RWPE1 (cell line): ENCODE data around the gene VEZT.

ENCODE experiments used
- CTCF ChIA-PET: fragments of 350-600 bp; sonication (Branson Sonifier 250); formaldehyde crosslinking; extraction: SDS; loops from one replicate; lab custom pipeline; 2021; lab: Yijun Ruan, JAX
- POLR2A ChIA-PET: fragments of 400-600 bp; formaldehyde crosslinking; extraction: SDS; loops from one replicate; lab custom pipeline; 2020; ENCODE audit warnings: antibody characterized with exemption; ENCODE audit not compliant: low non-redundant PET; lab: Yijun Ruan, JAX
- DNase-seq: peaks from one replicate; pipeline ENCODE4 v3.0.0; 2012; ENCODE audit warnings: low spot score
- H3K27ac ChIP-seq: fragments of 450-650 bp; 2 replicates; pipeline ENCODE4 v1.5.1; 2017
- CTCF ChIP-seq: fragments of 450-650 bp; conservative IDR thresholded peaks from 2 replicates; pipeline ENCODE4 v1.5.1; 2017; ENCODE audit warnings: low read depth, mild to moderate bottlenecking

VEZT gene

GRCh38 chr12:95218150-95219133 is 835 bp downstream of the VEZT start:
- POLR2A ChIA-PET: interaction anchor here (1.0 kb wide), 1 partner anchor 102 kb away, joined by 5 read pairs; no protein-coding TSS in a partner anchor
- peak overlapping the region; percentile 97 for H3K27ac ChIP-seq

GRCh38 chr12:95220190-95220589 is 2.6 kb downstream of the VEZT start:
- CTCF ChIA-PET: no interaction called here
- DNase-seq: no peak
- TF ChIP-seq CTCF: no peak
- POLR2A ChIA-PET: no interaction called here
- H3K27ac ChIP-seq: peak overlapping the region; percentile 43

More at GRCh38 chr12:95218150-95219133, 835 bp downstream of the VEZT start:
- no peak for TF ChIP-seq CTCF
- CTCF ChIA-PET: no interaction called here
- peak; percentile 79 for DNase-seq

DNA sequence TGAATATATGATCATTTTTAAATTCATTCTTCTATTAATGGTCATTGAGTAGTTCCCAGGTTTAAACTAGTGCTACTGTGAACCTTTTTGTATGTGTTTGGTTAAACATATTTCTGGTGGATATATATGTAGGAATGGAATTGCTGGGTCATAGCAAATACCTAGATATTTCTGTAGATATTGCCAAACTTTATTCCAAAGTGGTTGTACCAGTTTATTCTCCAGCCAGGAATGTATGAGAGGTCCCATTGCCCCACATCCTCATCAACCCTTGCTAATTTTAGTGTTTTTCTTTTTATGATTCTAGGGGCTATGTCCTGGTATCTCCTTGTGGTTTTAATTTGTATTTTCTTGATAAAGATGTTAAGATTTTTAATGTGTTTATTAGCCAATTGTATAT is 3.1 kb downstream of the VEZT start:
- ChIA-PET CTCF (no interaction called here), POLR2A (interaction anchor here (0.5 kb wide), 1 partner anchor 18 kb away, joined by 3 read pairs; no protein-coding TSS in a partner anchor)
- no peak for TF ChIP-seq CTCF
- H3K27ac ChIP-seq: no peak overlapping the region
- DNase-seq: no peak

- CTCF ChIA-PET: interaction anchor here (0.6 to 1.0 kb wide), 3 partner anchors 24 to 108 kb away, joined by 3 to 8 read pairs (median 3); no protein-coding TSS in a partner anchor
- POLR2A ChIA-PET: no interaction called here
- no peak for TF ChIP-seq CTCF
- H3K27ac ChIP-seq: peak overlapping the region; percentile 7; the same call in 1 of the 2 replicates
- DNase-seq: no peak
Measured at GRCh38 chr12:95224202-95225170, 6.9 kb downstream of the VEZT start.

DNA sequence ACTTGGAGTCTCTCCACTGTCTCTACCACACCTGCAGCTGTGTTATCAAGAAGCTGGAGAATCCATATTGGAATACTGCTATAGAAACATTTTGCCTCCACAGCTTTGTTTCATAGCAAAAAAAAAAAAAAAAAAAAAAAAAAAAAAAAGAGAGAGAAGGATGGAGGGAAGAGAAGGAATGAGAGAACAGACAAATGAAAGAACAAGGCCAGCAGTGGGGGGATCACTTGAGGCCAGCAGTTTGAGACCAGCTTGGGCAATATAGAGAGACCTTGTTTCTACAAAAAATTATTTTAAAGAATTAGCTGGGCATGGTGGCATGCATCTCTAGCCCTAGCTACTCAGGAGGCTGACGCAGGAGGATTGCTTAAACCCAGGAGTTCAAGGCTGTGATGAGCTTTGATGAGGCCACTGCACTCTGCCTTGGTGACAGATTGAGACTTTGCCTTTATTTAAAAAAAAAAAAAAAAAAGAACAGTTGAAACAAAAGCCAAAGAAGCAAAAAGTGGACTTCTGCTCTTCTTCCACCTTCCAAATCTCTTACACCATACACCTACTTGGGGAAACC is 8.1 kb downstream of the VEZT start:
- CTCF ChIA-PET: interaction anchor here (0.6 kb wide), 2 partner anchors 9 to 33 kb away, joined by 4 to 9 read pairs; partner anchors contain the start of gene FGD6
- TF ChIP-seq CTCF: no peak
- POLR2A ChIA-PET: no interaction called here
- no peak overlapping the region for H3K27ac ChIP-seq
- DNase-seq: no peak
